Common myeloid progenitor, CD34-positive (primary cell): Measurements from ENCODE around the gene ZDHHC11.
"Not testable (repeated sequence)": the region's sequence is repeated elsewhere in the genome, so short reads cannot be mapped to it uniquely, and the experiment has no call there.

ENCODE experiments used
- CTCF ChIA-PET: fragments of 350-600 bp; sonication (Branson Sonifier 250); formaldehyde crosslinking; loops from one replicate; lab custom pipeline; 2021; ENCODE audit warnings: antibody characterized with exemption; lab: Charles Lee
- POLR2A ChIA-PET: fragments of 350-600 bp; sonication (Branson Sonifier 250); formaldehyde crosslinking; loops from one replicate; lab custom pipeline; 2021; ENCODE audit warnings: antibody characterized with exemption; lab: Charles Lee
- DNase-seq, 3 donors: peaks; one replicate each; pipeline versions ENCODE4 v3.0.0 to v3.0.0-alpha.2; 2013
- H3K27ac ChIP-seq, 2 experiments: 1 replicate in 1 of 2; 2 replicates in 1 of 2; pipeline ENCODE4 v1.7.0; 2013; ENCODE audit warnings: inconsistent platforms in 2 of 2, low read length in 2 of 2, mild to moderate bottlenecking in 2 of 2, low read depth in 1 of 2, moderate library complexity in 1 of 2; ENCODE audit not compliant: severe bottlenecking in 2 of 2, insufficient read depth in 1 of 2, poor library complexity in 1 of 2
- H3K27me3 ChIP-seq, 5 experiments: replicated peaks in 2 of 5; 1 replicate in 3 of 5; 2 replicates in 2 of 5; pipeline versions ENCODE4 v1.6.1 to v1.7.0; 2013; ENCODE audit warnings: low read length in 4 of 5, mild to moderate bottlenecking in 2 of 5, moderate library complexity in 2 of 5, inconsistent platforms in 1 of 5; ENCODE audit not compliant: insufficient read depth in 5 of 5, control insufficient read depth in 4 of 5
- H3K36me3 ChIP-seq, 4 experiments: 1 replicate in 2 of 4; 2 replicates in 2 of 4; pipeline versions ENCODE4 v1.6.1 to v1.7.0; 2013; ENCODE audit warnings: low read length in 3 of 4, control low read depth in 1 of 4, mild to moderate bottlenecking in 1 of 4; ENCODE audit not compliant: control insufficient read depth in 4 of 4, insufficient read depth in 4 of 4
- H3K4me1 ChIP-seq, 4 experiments: 1 replicate in 3 of 4; 2 replicates in 1 of 4; pipeline versions ENCODE4 v1.6.1 to v1.7.1; 2013; ENCODE audit warnings: low read length in 3 of 4, mild to moderate bottlenecking in 3 of 4, control low read depth in 1 of 4, inconsistent platforms in 1 of 4, moderate library complexity in 1 of 4; ENCODE audit not compliant: control insufficient read depth in 4 of 4, insufficient read depth in 4 of 4; ENCODE audit errors: control extremely low read depth in 1 of 4
- H3K4me3 ChIP-seq, 7 experiments: 1 replicate in 4 of 7; 2 replicates in 3 of 7; pipeline versions ENCODE4 v1.5.1 to v1.7.0; 2013; ENCODE audit warnings: mild to moderate bottlenecking in 7 of 7, low read length in 6 of 7, moderate library complexity in 6 of 7, inconsistent platforms in 2 of 7, low read depth in 2 of 7, control low read depth in 1 of 7; ENCODE audit not compliant: insufficient read depth in 4 of 7, control insufficient read depth in 1 of 7; ENCODE audit errors: extremely low read depth in 1 of 7
- H3K9me3 ChIP-seq, 5 experiments: 1 replicate in 4 of 5; 2 replicates in 1 of 5; pipeline versions ENCODE4 v1.6.1 to v1.7.1; 2013; ENCODE audit warnings: low read length in 4 of 5, mild to moderate bottlenecking in 2 of 5, inconsistent platforms in 1 of 5, low read depth in 1 of 5, moderate library complexity in 1 of 5; ENCODE audit not compliant: control insufficient read depth in 4 of 5, insufficient read depth in 2 of 5; ENCODE audit errors: control extremely low read depth in 1 of 5
- WGBS: methylation state at CpG from one replicate; pipeline ENCODE4 v1.1.5; 2013; ENCODE audit not compliant: insufficient coverage; 5-methylcytosine and 5-hydroxymethylcytosine counted together

The ZDHHC11 gene

GRCh38 chr5:852431-853401 lies 1.9 kb upstream of the ZDHHC11 start:
- Histone ChIP-seq H3K27ac (no peak overlapping the region), H3K4me3 (no peak overlapping the region), H3K9me3 (no peaks in the 10 kb centered on the region), H3K36me3 (no peaks in the 10 kb centered on the region), H3K27me3 (peaks cover 0 to 17% (median 2%) of the 10 kb centered on the region in 5 experiments), H3K4me1 (no peaks in the 10 kb centered on the region)
- ChIA-PET CTCF (no interaction called here), POLR2A (no interaction called here)
- 94% methylated on average over 55 of the region's 55 CpGs for WGBS
- no peak for DNase-seq

- H3K36me3 ChIP-seq = no peaks in the 10 kb centered on the region
- DNase-seq = no peak
- H3K27me3 ChIP-seq = peaks cover 0 to 17% (median 2%) of the 10 kb centered on the region in 5 experiments
- WGBS = 82% methylated on average over 5 of the region's 5 CpGs
- no peaks in the 10 kb centered on the region for H3K4me1 ChIP-seq
- CTCF ChIA-PET = no interaction called here
- POLR2A ChIA-PET = no interaction called here
- no peaks in the 10 kb centered on the region for H3K9me3 ChIP-seq
- H3K27ac ChIP-seq = no peak overlapping the region
- H3K4me3 ChIP-seq = no peak overlapping the region
Observed at GRCh38 chr5:852018-852417, 1.2 kb upstream of the ZDHHC11 start.

- Histone ChIP-seq H3K4me3 (no peak overlapping the region), H3K27ac (no peak overlapping the region), H3K36me3 (no peaks in the 10 kb centered on the region), H3K4me1 (no peaks in the 10 kb centered on the region), H3K9me3 (no peaks in the 10 kb centered on the region), H3K27me3 (peaks cover 0 to 21% (median 2%) of the 10 kb centered on the region in 5 experiments)
- WGBS = 89% methylated on average over 15 of the region's 16 CpGs
- ChIA-PET CTCF (no interaction called here), POLR2A (no interaction called here)
- no peak for DNase-seq
Observed at GRCh38 chr5:851553-851952, 767 bp upstream of the ZDHHC11 start.

- WGBS = 79% methylated on average over 18 of the region's 19 CpGs
- no peaks in the 10 kb centered on the region for H3K9me3 ChIP-seq
- H3K27me3 ChIP-seq = peaks cover 0 to 22% (median 2%) of the 10 kb centered on the region in 5 experiments
- no peaks in the 10 kb centered on the region for H3K4me1 ChIP-seq
- H3K4me3 ChIP-seq = no peak overlapping the region
- ChIA-PET POLR2A (no interaction called here), CTCF (no interaction called here)
- H3K27ac ChIP-seq = no peak overlapping the region
- no peaks in the 10 kb centered on the region for H3K36me3 ChIP-seq
- DNase-seq = no peak
Observed at GRCh38 chr5:851076-851475, 290 bp upstream of the ZDHHC11 start.

GRCh38 chr5:849651-850301 lies 1.0 kb downstream of the ZDHHC11 start:
- POLR2A ChIA-PET = no interaction called here
- 95% methylated on average over 20 of the region's 20 CpGs for WGBS

GRCh38 chr5:848671-849111 lies 2.1 kb downstream of the ZDHHC11 start:
- Histone ChIP-seq H3K9me3 (no peaks in the 10 kb centered on the region), H3K4me1 (no peaks in the 10 kb centered on the region), H3K27ac (no peak overlapping the region), H3K4me3 (no peak overlapping the region), H3K36me3 (no peaks in the 10 kb centered on the region), H3K27me3 (peaks cover 0 to 22% (median 2%) of the 10 kb centered on the region in 5 experiments)
- no peak for DNase-seq
- ChIA-PET POLR2A (no interaction called here), CTCF (no interaction called here)
- WGBS = 93% methylated on average over 10 of the region's 14 CpGs

More at GRCh38 chr5:849651-850301, 1.0 kb downstream of the ZDHHC11 start:
- DNase-seq = peak in 1 of 3 donors; percentile 10
- H3K4me1 ChIP-seq = no peaks in the 10 kb centered on the region
- CTCF ChIA-PET = no interaction called here
- no peaks in the 10 kb centered on the region for H3K36me3 ChIP-seq
- H3K27ac ChIP-seq = no peak overlapping the region
- H3K27me3 ChIP-seq = peaks cover 0 to 22% (median 2%) of the 10 kb centered on the region in 5 experiments
- H3K9me3 ChIP-seq = no peaks in the 10 kb centered on the region
- H3K4me3 ChIP-seq = no peak overlapping the region

DNA sequence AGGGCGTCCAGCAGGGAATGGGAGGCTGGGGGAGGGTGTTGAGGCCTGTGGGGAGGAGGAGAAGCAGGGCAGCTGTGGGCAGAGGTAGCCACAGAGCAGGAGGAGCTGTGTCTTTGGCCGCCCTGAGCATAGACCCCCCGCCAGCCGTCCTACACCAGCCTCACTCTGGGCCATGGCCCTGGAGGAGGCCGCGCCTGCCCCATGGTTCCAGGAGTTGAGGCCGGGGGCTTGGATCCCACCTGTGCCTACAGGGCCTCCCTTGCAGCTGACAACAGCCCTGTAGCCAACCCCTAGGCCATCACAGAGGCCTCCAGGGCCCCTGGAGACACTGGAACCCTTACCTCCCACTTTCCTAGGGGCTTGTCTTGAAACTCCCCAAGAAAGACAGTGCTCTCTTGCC lies 3.0 kb downstream of the ZDHHC11 start:
- POLR2A ChIA-PET, H3K4me1 ChIP-seq, H3K4me3 ChIP-seq, H3K36me3 ChIP-seq, CTCF ChIA-PET, H3K9me3 ChIP-seq, DNase-seq, H3K27ac ChIP-seq: not testable (repeated sequence)
- peaks cover 0 to 17% (median 2%) of the 10 kb centered on the region in 5 experiments for H3K27me3 ChIP-seq
- no CpG with 5 or more reads among the region's 7 CpGs for WGBS
